Measurements from ENCODE around the gene TPSAB1. TPM values are rescaled to one million over a fixed set of nuclear protein-coding genes. Genes with fewer than 3 reads are reported as not detected.
"Not testable (repeated sequence)": the region's sequence is repeated elsewhere in the genome, so short reads cannot be mapped to it uniquely, and the experiment has no call there.

TPSAB1 gene
- total and polyA plus RNA-seq, 10 of the 15 experiments (the other 5 are each of a cell fraction or from before 2014, with no cell fraction given): 0.06 TPM; not detected in 9

- H3K4me1 ChIP-seq (ENCODE audit: control insufficient read depth, insufficient read depth, low read length); RAD21 ChIA-PET (ENCODE audit: unreplicated experiment); H2AFZ ChIP-seq (ENCODE audit: control insufficient read depth, low read depth, low read length); DNase-seq (ENCODE audit: low read depth, low spot score); CTCF ChIA-PET; H4K20me1 ChIP-seq (ENCODE audit: control insufficient read depth, insufficient read depth); H3K9me3 ChIP-seq (replicated peaks; ENCODE audit: control insufficient read depth, insufficient read depth, low read length); H3K4me3 ChIP-seq; in situ Hi-C loops (cut with MboI); H3K79me2 ChIP-seq (ENCODE audit: control insufficient read depth, insufficient read depth, low read length); intact Hi-C loops (cut with micrococcal nuclease; ENCODE audit: unreplicated experiment); H3K27ac ChIP-seq (ENCODE audit: control insufficient read depth, insufficient read depth); BruUV-seq (replicated peaks); SMC1A ChIA-PET (ENCODE audit: uncharacterized antibody, unreplicated experiment); H3K9ac ChIP-seq (ENCODE audit: control insufficient read depth, insufficient read depth, low read length); H3K4me2 ChIP-seq (ENCODE audit: control insufficient read depth, insufficient read depth); FAIRE-seq; H3K36me3 ChIP-seq (ENCODE audit: control insufficient read depth in 2 of 2, insufficient read depth in 2 of 2, low read length in 1 of 2); H3K27me3 ChIP-seq (replicated peaks in 1 of 2; ENCODE audit: control insufficient read depth in 2 of 2, insufficient read depth in 2 of 2, low read length in 1 of 2); POLR2A ChIA-PET: not testable (repeated sequence)
- 80% methylated on average over 2 of the region's 43 CpGs for WGBS (ENCODE audit: insufficient coverage, insufficient replicate concordance, low lambda C conversion rate, missing lambda C conversion rate)
- ATAC-seq: peak; percentile 77
Measured at GRCh38 chr16:1249031-1249755, 8.7 kb downstream of the TPSAB1 start.

GRCh38 chr16:1253701-1254364 lies 13.3 kb downstream of the TPSAB1 start:
- POLR2A ChIA-PET; H4K20me1 ChIP-seq (ENCODE audit: control insufficient read depth, insufficient read depth): not testable (repeated sequence)
- ATAC-seq: peak; percentile 44; the same call in 1 of the 3 replicates

GRCh38 chr16:1254821-1255220 lies 14.3 kb downstream of the TPSAB1 start:
- H3K4me1 ChIP-seq (ENCODE audit: control insufficient read depth, insufficient read depth, low read length); RAD21 ChIA-PET (ENCODE audit: unreplicated experiment); H3K79me2 ChIP-seq (ENCODE audit: control insufficient read depth, insufficient read depth, low read length); CTCF ChIA-PET; H4K20me1 ChIP-seq (ENCODE audit: control insufficient read depth, insufficient read depth); POLR2A ChIA-PET; H3K4me3 ChIP-seq; intact Hi-C loops (cut with micrococcal nuclease; ENCODE audit: unreplicated experiment); ATAC-seq; H3K27me3 ChIP-seq (replicated peaks in 1 of 2; ENCODE audit: control insufficient read depth in 2 of 2, insufficient read depth in 2 of 2, low read length in 1 of 2); SMC1A ChIA-PET (ENCODE audit: uncharacterized antibody, unreplicated experiment); H3K27ac ChIP-seq (ENCODE audit: control insufficient read depth, insufficient read depth); H3K36me3 ChIP-seq (ENCODE audit: control insufficient read depth in 2 of 2, insufficient read depth in 2 of 2, low read length in 1 of 2); H2AFZ ChIP-seq (ENCODE audit: control insufficient read depth, low read depth, low read length); in situ Hi-C loops (cut with MboI); BruUV-seq (replicated peaks); H3K4me2 ChIP-seq (ENCODE audit: control insufficient read depth, insufficient read depth); DNase-seq (ENCODE audit: low read depth, low spot score); H3K9me3 ChIP-seq (replicated peaks; ENCODE audit: control insufficient read depth, insufficient read depth, low read length); FAIRE-seq; H3K9ac ChIP-seq (ENCODE audit: control insufficient read depth, insufficient read depth, low read length): not testable (repeated sequence)
- 40% methylated on average over 1 of the region's 3 CpGs for WGBS (ENCODE audit: insufficient coverage, insufficient replicate concordance, low lambda C conversion rate, missing lambda C conversion rate)

More at GRCh38 chr16:1253701-1254364, 13.3 kb downstream of the TPSAB1 start:
- SMC1A ChIA-PET (ENCODE audit: uncharacterized antibody, unreplicated experiment); H3K36me3 ChIP-seq (ENCODE audit: control insufficient read depth in 2 of 2, insufficient read depth in 2 of 2, low read length in 1 of 2); BruUV-seq (replicated peaks); H3K9me3 ChIP-seq (replicated peaks; ENCODE audit: control insufficient read depth, insufficient read depth, low read length); in situ Hi-C loops (cut with MboI); RAD21 ChIA-PET (ENCODE audit: unreplicated experiment); DNase-seq (ENCODE audit: low read depth, low spot score); H3K27ac ChIP-seq (ENCODE audit: control insufficient read depth, insufficient read depth); intact Hi-C loops (cut with micrococcal nuclease; ENCODE audit: unreplicated experiment); H3K27me3 ChIP-seq (replicated peaks in 1 of 2; ENCODE audit: control insufficient read depth in 2 of 2, insufficient read depth in 2 of 2, low read length in 1 of 2); H2AFZ ChIP-seq (ENCODE audit: control insufficient read depth, low read depth, low read length); H3K4me1 ChIP-seq (ENCODE audit: control insufficient read depth, insufficient read depth, low read length); H3K9ac ChIP-seq (ENCODE audit: control insufficient read depth, insufficient read depth, low read length); CTCF ChIA-PET; H3K4me2 ChIP-seq (ENCODE audit: control insufficient read depth, insufficient read depth); H3K4me3 ChIP-seq; FAIRE-seq; H3K79me2 ChIP-seq (ENCODE audit: control insufficient read depth, insufficient read depth, low read length): not testable (repeated sequence)
- no CpG with 5 or more reads among the region's 47 CpGs for WGBS (ENCODE audit: insufficient coverage, insufficient replicate concordance, low lambda C conversion rate, missing lambda C conversion rate)

All from GM12878 (cell line).